Activated CD8-positive, alpha-beta memory T cell treated with anti-CD3 and anti-CD28 coated beads for 24 hours (primary cell): ENCODE measurements around the gene SH2D3A.
A peak's percentile ranks its signal among the peaks of the same experiment; 100 is the strongest.
"Not testable (repeated sequence)": the region's sequence is repeated elsewhere in the genome, so short reads cannot be mapped to it uniquely, and the experiment has no call there.

Experiments used
- DNase-seq: peaks from one replicate; pipeline ENCODE4 v3.0.0-alpha.2; 2020

SH2D3A gene

GRCh38 chr19:6788896-6789295 lies 21.7 kb upstream of the SH2D3A start:
- DNase-seq: no peak

GRCh38 chr19:6787393-6787792 lies 20.2 kb upstream of the SH2D3A start:
- no peak for DNase-seq

GRCh38 chr19:6779206-6779605 lies 12.0 kb upstream of the SH2D3A start:
- no peak for DNase-seq

GRCh38 chr19:6778386-6778785 lies 11.2 kb upstream of the SH2D3A start:
- no peak for DNase-seq

GRCh38 chr19:6777434-6777833 lies 10.2 kb upstream of the SH2D3A start:
- no peak for DNase-seq

- no peak for DNase-seq
These were observed 9.8 kb upstream of the SH2D3A start for GRCh38 chr19:6776999-6777398.

GRCh38 chr19:6776045-6776444 lies 8.8 kb upstream of the SH2D3A start:
- not testable (repeated sequence) for DNase-seq

- no peak for DNase-seq
These were observed 7.8 kb upstream of the SH2D3A start for GRCh38 chr19:6774821-6775707.

- DNase-seq: peak; percentile 84
These were observed 6.2 kb upstream of the SH2D3A start for GRCh38 chr19:6773323-6773931.

GRCh38 chr19:6772866-6773322 lies 5.7 kb upstream of the SH2D3A start:
- DNase-seq: no peak

GRCh38 chr19:6772028-6772865 lies 5.0 kb upstream of the SH2D3A start, which contains the start of gene VAV1:
Gene VAV1, plus strand, starts transcription at chr19:6772708. Its CDS starts 100 bp downstream, at chr19:6772808.
- DNase-seq: peak; percentile 89

- DNase-seq: not testable (repeated sequence)
These were observed 4.4 kb upstream of the SH2D3A start for GRCh38 chr19:6771648-6772027.

GRCh38 chr19:6769006-6769619 lies 1.9 kb upstream of the SH2D3A start:
- no peak for DNase-seq

GRCh38 chr19:6768236-6768785 lies 1.1 kb upstream of the SH2D3A start:
- no peak for DNase-seq

- DNase-seq: no peak
These were observed 216 bp downstream of the SH2D3A start for GRCh38 chr19:6767081-6767356.

GRCh38 chr19:6766357-6767080 lies 716 bp downstream of the SH2D3A start:
- no peak for DNase-seq

- DNase-seq: no peak
These were observed 1.4 kb downstream of the SH2D3A start for GRCh38 chr19:6765738-6766356.

GRCh38 chr19:6762253-6762797 lies 4.9 kb downstream of the SH2D3A start:
- DNase-seq: not testable (repeated sequence)

GRCh38 chr19:6761053-6761676 lies 6.1 kb downstream of the SH2D3A start:
- DNase-seq: no peak

- no peak for DNase-seq
These were observed 6.6 kb downstream of the SH2D3A start for GRCh38 chr19:6760606-6761005.
